Left ventricle myocardium inferior (tissue), 1 donor: ENCODE results near the gene C5orf22. TPM values are rescaled to one million over a fixed set of nuclear protein-coding genes. Genes with fewer than 3 reads are reported as not detected.

ENCODE experiments used
- DNase-seq: peaks from one replicate; pipeline ENCODE4 v3.0.0-alpha.2; 2020
- H3K27ac ChIP-seq: fragments of 200-600 bp; replicated peaks from 2 replicates; pipeline ENCODE4 v1.8.0; 2021
- H3K27me3 ChIP-seq: fragments of 200-600 bp; 2 replicates; pipeline ENCODE4 v1.8.0; 2021; ENCODE audit warnings: low read depth
- H3K36me3 ChIP-seq: fragments of 200-600 bp; 2 replicates; pipeline ENCODE4 v1.8.0; 2021
- H3K4me1 ChIP-seq: fragments of 200-600 bp; 2 replicates; pipeline ENCODE4 v1.8.0; 2021
- H3K4me3 ChIP-seq: fragments of 200-600 bp; 2 replicates; pipeline ENCODE4 v1.8.0; 2021; ENCODE audit warnings: mild to moderate bottlenecking, moderate library complexity
- H3K9me3 ChIP-seq: fragments of 200-600 bp; replicated peaks from 2 replicates; pipeline ENCODE4 v1.8.0; 2021
- CTCF ChIP-seq: fragments of 200-600 bp; IDR thresholded peaks from 2 replicates; pipeline ENCODE4 v1.8.0; 2021; ENCODE audit warnings: antibody characterized with exemption, mild to moderate bottlenecking, borderline replicate concordance
- intact Hi-C: fragments of 100-400 bp; cut with micrococcal nuclease; formaldehyde crosslinking; loops from one replicate; pipeline ENCODE4 v1.11.0; 2022
- total RNA-seq: library from RNA; stranded (reverse); fragmentation: NEBNext Ultra II Directional; extraction: Animal tissue kit (Norgen Biotek cat#: 25700); gene quantifications from one replicate; pipeline ENCODE4 v1.2.1, GENCODE V29; 2021
- donor health status: DM: no; HTN: yes; CAD: no; lungs with severe emphysema.

C5orf22 gene
- total RNA-seq, 1 donor from 2014 or later: 25.8 TPM

- H3K4me1 ChIP-seq: no peaks in the 10 kb centered on the region
- no peaks in the 10 kb centered on the region for H3K27me3 ChIP-seq
- H3K27ac ChIP-seq: no peak overlapping the region
- TF ChIP-seq CTCF: no peak
- intact Hi-C loops: no loop called here
- peaks cover 94% of the 10 kb centered on the region for H3K36me3 ChIP-seq
- H3K9me3 ChIP-seq: no peaks in the 10 kb centered on the region
- H3K4me3 ChIP-seq: no peak overlapping the region
- DNase-seq: no peak
These were observed 36.8 kb upstream of the C5orf22 start for GRCh38 chr5:31495336-31495735.

- intact Hi-C loops: no loop called here
- Histone ChIP-seq H3K27me3 (no peaks in the 10 kb centered on the region), H3K36me3 (peaks cover 97% of the 10 kb centered on the region), H3K4me1 (no peaks in the 10 kb centered on the region), H3K9me3 (no peaks in the 10 kb centered on the region), H3K27ac (no peak overlapping the region), H3K4me3 (no peak overlapping the region)
- TF ChIP-seq CTCF: no peak
- no peak for DNase-seq
These were observed 35.8 kb upstream of the C5orf22 start for GRCh38 chr5:31496301-31496700.

GRCh38 chr5:31496891-31497290, 35.2 kb upstream of the C5orf22 start:
- Histone ChIP-seq H3K4me1 (no peaks in the 10 kb centered on the region), H3K36me3 (peaks cover 97% of the 10 kb centered on the region), H3K27ac (no peak overlapping the region), H3K27me3 (no peaks in the 10 kb centered on the region), H3K9me3 (no peaks in the 10 kb centered on the region), H3K4me3 (no peak overlapping the region)
- intact Hi-C loops: no loop called here
- no peak for DNase-seq
- no peak for TF ChIP-seq CTCF

DNA sequence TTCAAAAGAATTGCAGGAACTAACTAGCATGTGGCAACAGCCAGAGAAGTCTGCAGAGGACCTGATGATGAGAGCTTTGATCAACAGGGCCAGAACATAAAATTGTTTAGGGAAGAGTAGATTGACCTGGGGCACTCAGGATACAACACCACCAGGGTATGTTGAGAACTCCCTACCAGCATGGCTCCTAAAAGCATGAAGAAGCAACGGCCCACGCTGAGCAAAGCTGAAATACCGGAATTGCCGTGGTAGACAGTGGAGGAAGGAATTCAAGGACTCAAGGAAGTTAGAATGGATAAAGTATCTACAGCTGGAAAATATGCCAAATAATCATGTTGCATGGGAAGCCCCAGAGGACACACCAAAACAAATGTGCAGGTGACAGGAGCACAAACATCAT, 31.8 kb upstream of the C5orf22 start:
- intact Hi-C loops: no loop called here

GRCh38 chr5:31502506-31502905, 29.6 kb upstream of the C5orf22 start:
- intact Hi-C loops: no loop called here
- H3K4me1 ChIP-seq: no peaks in the 10 kb centered on the region
- H3K9me3 ChIP-seq: no peaks in the 10 kb centered on the region
- peaks cover 96% of the 10 kb centered on the region for H3K36me3 ChIP-seq
- no peak overlapping the region for H3K27ac ChIP-seq
- no peaks in the 10 kb centered on the region for H3K27me3 ChIP-seq
- TF ChIP-seq CTCF: no peak
- no peak for DNase-seq
- H3K4me3 ChIP-seq: no peak overlapping the region

More for the DNA sequence above, 31.8 kb upstream of the C5orf22 start:
- DNase-seq: no peak
- Histone ChIP-seq H3K36me3 (peaks cover 99% of the 10 kb centered on the region), H3K4me1 (no peaks in the 10 kb centered on the region), H3K9me3 (no peaks in the 10 kb centered on the region), H3K4me3 (no peak overlapping the region), H3K27ac (no peak overlapping the region), H3K27me3 (no peaks in the 10 kb centered on the region)
- no peak for TF ChIP-seq CTCF

DNA sequence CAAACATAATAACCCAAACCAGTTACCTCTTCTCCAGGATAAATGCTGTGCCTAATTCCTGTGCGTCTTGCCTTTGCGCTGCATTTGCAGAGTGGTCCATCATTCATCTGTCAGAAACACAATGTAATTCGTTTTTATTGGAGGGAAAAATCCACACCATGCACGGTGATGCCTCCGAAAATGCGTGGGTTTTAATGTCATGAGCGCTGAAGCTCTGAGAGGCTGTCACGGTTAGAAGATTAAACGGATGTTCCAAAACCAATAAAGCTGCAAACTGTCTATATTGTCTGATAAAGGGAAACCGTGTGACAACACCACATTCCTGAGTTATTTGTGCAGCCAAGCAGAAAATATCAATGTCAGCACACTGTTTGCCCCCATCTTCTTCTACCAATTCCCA, 27.6 kb upstream of the C5orf22 start:
- Histone ChIP-seq H3K9me3 (no peaks in the 10 kb centered on the region), H3K4me3 (no peak overlapping the region), H3K4me1 (no peaks in the 10 kb centered on the region), H3K27me3 (no peaks in the 10 kb centered on the region), H3K36me3 (peaks cover 96% of the 10 kb centered on the region), H3K27ac (no peak overlapping the region)
- intact Hi-C loops: no loop called here
- TF ChIP-seq CTCF: no peak
- DNase-seq: no peak
